GM23338 (cell line): ENCODE data around the gene AHI1.

Experiments
- CTCF ChIP-seq, 2 experiments: fragments of 200-600 bp in 1 of 2; sonication (generic) in 1 of 2; conservative IDR thresholded peaks; 2 replicates each; pipeline versions ENCODE4 v1.5.1 to v1.6.1; 2016 to 2017; ENCODE audit warnings: antibody characterized with exemption in 2 of 2, low read depth in 2 of 2, mild to moderate bottlenecking in 2 of 2, moderate library complexity in 1 of 2
- EZH2 ChIP-seq: fragments of 200-600 bp; sonication (generic); IDR thresholded peaks from one replicate; pipeline ENCODE4 v1.8.0; 2017; ENCODE audit warnings: antibody characterized with exemption, mild to moderate bottlenecking, low read depth; ENCODE audit not compliant: unreplicated experiment
- JUNB ChIP-seq: IDR thresholded peaks from one replicate; pipeline ENCODE4 v1.6.1; 2016; ENCODE audit warnings: antibody characterized with exemption; ENCODE audit not compliant: unreplicated experiment
- POLR2AphosphoS5 ChIP-seq: IDR thresholded peaks from 2 replicates; pipeline ENCODE4 v1.6.1; 2016; ENCODE audit warnings: antibody characterized with exemption, low read depth
- ZNF331 ChIP-seq: fragments of 250-450 bp; sonication (Bioruptor Pico); IDR thresholded peaks from 2 replicates; pipeline ENCODE4 v1.5.0; 2020; ENCODE audit warnings: low read depth, mild to moderate bottlenecking, moderate library complexity

GRCh38 chr6:135334169-135334568 is 163.4 kb downstream of the AHI1 start:
- TF ChIP-seq EZH2 = no peak
- TF ChIP-seq CTCF (conservative IDR thresholded peaks at IDR 0.05; ENCODE audit: low read depth in 2 of 2) = no peak
- no peak for TF ChIP-seq ZNF331 (CRISPR knock-in tag)
- TF ChIP-seq JUNB = no peak
- TF ChIP-seq POLR2AphosphoS5 = no peak
